Measurements from ENCODE around the gene TRNAU1AP. TPM values are rescaled to one million over a fixed set of nuclear protein-coding genes. Genes with fewer than 3 reads are reported as not detected.

The TRNAU1AP gene
- total and polyA plus RNA-seq, 10 of the 15 experiments (the other 5 are each of a cell fraction or from before 2014, with no cell fraction given) = 24.3 to 67.0 (median 31.8) TPM

- intact Hi-C loops (cut with micrococcal nuclease; ENCODE audit: unreplicated experiment) = loop anchor here (1.0 to 5.0 kb wide), 5 partner anchors 50 to 355 kb away; partner anchors contain the start of gene TRNAU1AP
- BruUV-seq (replicated peaks) = no TSS peak
- WGBS (ENCODE audit: insufficient coverage, insufficient replicate concordance, low lambda C conversion rate, missing lambda C conversion rate) = 74% methylated on average over 15 of the region's 15 CpGs
- TF ChIP-seq CEBPB (IDR thresholded peaks at IDR 0.05; ENCODE audit: borderline replicate concordance in 1 of 2, low read depth in 2 of 2, low read length in 2 of 2) (no peak), SMAD5 (IDR thresholded peaks at IDR 0.05; ENCODE audit: low read depth) (no peak), RAD21 (IDR thresholded peaks at IDR 0.05; ENCODE audit: insufficient read depth, low read depth, low read length) (peak; percentile 84), SP1 (IDR thresholded peaks at IDR 0.05; ENCODE audit: low read depth, low read length) (no peak), TBL1XR1 (IDR thresholded peaks at IDR 0.05; ENCODE audit: low read depth, low read length) (no peak), YBX1 (IDR thresholded peaks at IDR 0.05) (no peak), KLF5 (IDR thresholded peaks at IDR 0.05; ENCODE audit: partially characterized antibody) (no peak), ZBTB4 (CRISPR knock-in tag; IDR thresholded peaks at IDR 0.05) (no peak), CEBPZ (IDR thresholded peaks at IDR 0.05; ENCODE audit: low read depth, low read length) (no peak), CREB1 (IDR thresholded peaks at IDR 0.05; ENCODE audit: low read depth) (no peak), RFX5 (IDR thresholded peaks at IDR 0.05; ENCODE audit: low read depth, low read length) (no peak), RELB (IDR thresholded peaks at IDR 0.05; ENCODE audit: low read depth) (peak; percentile 66), ZSCAN29 (IDR thresholded peaks at IDR 0.05) (no peak), RELA (IDR thresholded peaks at IDR 0.05; ENCODE audit: borderline replicate concordance, partially characterized antibody) (peak; percentile 71)
Measured at GRCh38 chr1:28602536-28603439, 49.9 kb downstream of the TRNAU1AP start.

More at GRCh38 chr1:28602536-28603439, 49.9 kb downstream of the TRNAU1AP start:
- Histone ChIP-seq H3K79me2 (ENCODE audit: control insufficient read depth, insufficient read depth, low read length) (no peaks in the 10 kb centered on the region), H3K9me3 (replicated peaks; ENCODE audit: control insufficient read depth, insufficient read depth, low read length) (no peaks in the 10 kb centered on the region), H3K36me3 (ENCODE audit: control insufficient read depth in 2 of 2, insufficient read depth in 2 of 2, low read length in 1 of 2) (peaks cover 4 to 13% of the 10 kb centered on the region in 2 experiments; a peak in 3 of 4 replicates), H4K20me1 (ENCODE audit: control insufficient read depth, insufficient read depth) (no peaks in the 10 kb centered on the region), H3K4me1 (ENCODE audit: control insufficient read depth, insufficient read depth, low read length) (peaks cover 22% of the 10 kb centered on the region), H3K27me3 (replicated peaks in 1 of 2; ENCODE audit: control insufficient read depth in 2 of 2, insufficient read depth in 2 of 2, low read length in 1 of 2) (no peaks in the 10 kb centered on the region), H3K9ac (ENCODE audit: control insufficient read depth, insufficient read depth, low read length) (no peak overlapping the region; the same call in 1 of the 2 replicates), H3K4me3 (no peak overlapping the region), H3K27ac (ENCODE audit: control insufficient read depth, insufficient read depth) (no peak overlapping the region), H2AFZ (ENCODE audit: control insufficient read depth, low read depth, low read length) (no peak overlapping the region; the same call in 1 of the 2 replicates), H3K4me2 (ENCODE audit: control insufficient read depth, insufficient read depth) (no peak overlapping the region)
- ChIA-PET RAD21 (ENCODE audit: unreplicated experiment) (interaction anchor here (0.7 to 9.3 kb wide), 34 partner anchors 9 to 354 kb away, joined by 3 to 108 read pairs (median 6); partner anchors contain the start of genes RCC1, TAF12 and TRNAU1AP), CTCF (interaction anchor here (0.5 to 6.9 kb wide), 47 partner anchors 9 to 506 kb away, joined by 3 to 104 read pairs (median 4); partner anchors contain the start of genes PHACTR4, RCC1, TAF12 and TRNAU1AP), POLR2A (interaction anchor here (0.5 to 4.7 kb wide), 13 partner anchors 12 to 1946 kb away, joined by 3 to 33 read pairs (median 4); partner anchors contain the start of genes MED18, SRSF4 and YTHDF2), SMC1A (ENCODE audit: uncharacterized antibody, unreplicated experiment) (interaction anchor here (0.7 to 8.4 kb wide), 25 partner anchors 12 to 355 kb away, joined by 3 to 83 read pairs (median 4); no protein-coding TSS in a partner anchor)
- ATAC-seq (peak; percentile 57), DNase-seq (ENCODE audit: low read depth, low spot score) (no peak), FAIRE-seq (peak; percentile 94)
- in situ Hi-C loops (cut with MboI) = loop anchor here (5.0 kb wide), 3 partner anchors 85 to 355 kb away; no protein-coding TSS in a partner anchor

All from GM12878 (cell line).